ENCODE measurements around the gene SPANXN3. TPM values are rescaled to one million over a fixed set of nuclear protein-coding genes. Genes with fewer than 3 reads are reported as not detected.

Gene SPANXN3
- total and polyA plus RNA-seq, 3 experiments from 2014 or later: not detected

DNA sequence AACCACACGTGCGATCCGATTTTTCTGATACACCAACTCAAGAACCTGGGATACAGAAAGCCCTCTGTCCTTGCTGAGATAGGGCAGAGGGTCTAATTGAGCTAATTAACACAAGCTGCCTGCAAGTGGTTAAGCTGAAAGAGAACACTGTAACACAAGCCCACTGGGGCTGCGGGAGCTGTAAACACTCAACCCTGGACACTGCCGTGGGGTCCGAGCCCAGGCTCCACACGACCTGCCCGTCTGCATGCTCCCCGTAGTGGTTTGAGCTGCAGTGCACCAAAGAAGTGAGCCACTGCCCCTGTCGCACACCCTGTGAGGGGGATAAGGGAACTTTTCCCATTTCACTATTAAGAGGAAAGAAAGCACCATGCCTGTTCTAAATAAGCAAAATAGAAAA, 54.6 kb downstream of the SPANXN3 start:
- Mint-ChIP-seq H3K27me3 (peaks cover 0 to 5% of the 10 kb centered on the region in 2 donors), H3K9me3 (peaks cover 0 to 8% (median 2%) of the 10 kb centered on the region in 5 donors), H3K27ac (no peak overlapping the region), H3K4me1 (no peaks in the 10 kb centered on the region), H3K36me3 (no peaks in the 10 kb centered on the region), H3K4me3 (no peak overlapping the region)
- POLR2A ChIA-PET: no interaction called here
- H3K27me3 ChIP-seq (ENCODE audit: insufficient read depth, low read length, poor library complexity, severe bottlenecking): no peaks in the 10 kb centered on the region
- no peaks in the 10 kb centered on the region for H3K36me3 ChIP-seq (ENCODE audit: insufficient read depth, low read length)
- H3K4me1 ChIP-seq (ENCODE audit: insufficient read depth, low read length): no peaks in the 10 kb centered on the region
- no peak overlapping the region for H3K4me3 ChIP-seq (ENCODE audit: low read length)
- no peaks in the 10 kb centered on the region for H3K9me3 ChIP-seq (ENCODE audit: low read length)
- CTCF ChIA-PET: no interaction called here
- DNase-seq: no peak
- no peak overlapping the region for H3K27ac ChIP-seq (ENCODE audit: low read depth, low read length)

GRCh38 chrX:143461606-143462005, 55.7 kb downstream of the SPANXN3 start:
- Mint-ChIP-seq H3K27me3 (peaks cover 0 to 4% of the 10 kb centered on the region in 2 donors), H3K27ac (no peak overlapping the region), H3K36me3 (no peaks in the 10 kb centered on the region), H3K9me3 (peaks cover 0 to 8% (median 2%) of the 10 kb centered on the region in 5 donors), H3K4me1 (no peaks in the 10 kb centered on the region), H3K4me3 (no peak overlapping the region)
- H3K27me3 ChIP-seq (ENCODE audit: insufficient read depth, low read length, poor library complexity, severe bottlenecking): no peaks in the 10 kb centered on the region
- H3K9me3 ChIP-seq (ENCODE audit: low read length): no peaks in the 10 kb centered on the region
- no peaks in the 10 kb centered on the region for H3K4me1 ChIP-seq (ENCODE audit: insufficient read depth, low read length)
- CTCF ChIA-PET: no interaction called here
- no peaks in the 10 kb centered on the region for H3K36me3 ChIP-seq (ENCODE audit: insufficient read depth, low read length)
- H3K4me3 ChIP-seq (ENCODE audit: low read length): no peak overlapping the region
- H3K27ac ChIP-seq (ENCODE audit: low read depth, low read length): no peak overlapping the region
- POLR2A ChIA-PET: no interaction called here
- DNase-seq: no peak

Other genes starting within 250 kb of the SPANXN3 start
- not detected for gene SLITRK4, start 118.6 kb upstream of the SPANXN3 start, total RNA-seq
- not detected for gene SLITRK4, start 118.6 kb upstream of the SPANXN3 start, polyA plus RNA-seq
- not detected for gene SPANXN2, start 203.3 kb upstream of the SPANXN3 start, total RNA-seq
- gene SPANXN2, start 203.3 kb upstream of the SPANXN3 start, polyA plus RNA-seq: not detected

All from CD8-positive, alpha-beta memory T cell (primary cell).